Measurements from ENCODE around the gene NDUFV1. TPM values are rescaled to one million over a fixed set of nuclear protein-coding genes. Genes with fewer than 3 reads are reported as not detected.
"Not testable (repeated sequence)": the region's sequence is repeated elsewhere in the genome, so short reads cannot be mapped to it uniquely, and the experiment has no call there.

NDUFV1 gene
- polyA plus RNA-seq, 3 donors, result 71.6 to 174 (median 72.1) TPM

DNA sequence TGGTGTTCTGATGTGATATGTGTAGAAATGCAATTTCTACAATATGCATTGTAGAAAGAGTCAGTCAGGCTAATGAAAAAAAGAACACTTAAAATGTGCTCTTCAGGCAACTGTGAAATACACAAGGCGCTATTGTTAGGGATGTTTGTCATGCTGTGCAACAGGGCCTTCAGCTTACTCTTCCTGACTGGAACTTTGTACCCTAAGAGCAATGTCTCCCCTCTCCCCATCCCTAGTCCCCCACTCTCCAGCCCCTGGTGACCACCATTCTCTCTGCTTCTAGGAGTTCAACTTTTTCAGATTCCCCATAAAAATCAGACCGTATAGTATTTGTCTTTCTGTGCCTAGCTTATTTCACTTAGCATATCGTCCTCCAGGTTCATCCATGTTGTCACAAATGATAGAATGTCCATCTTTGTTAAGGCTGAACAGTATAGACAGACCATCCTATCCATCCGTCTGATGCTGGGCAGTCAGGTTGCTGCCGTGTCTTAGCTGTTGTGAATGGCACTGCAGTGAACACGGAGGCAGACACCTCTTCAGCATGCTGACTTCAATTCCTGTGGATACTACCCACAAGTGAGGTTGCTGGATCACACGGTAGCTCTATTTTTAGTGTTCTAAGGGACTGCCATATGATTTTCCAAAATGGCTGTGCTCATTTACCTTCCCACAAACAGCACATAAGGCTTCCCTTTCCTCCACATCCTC is 10.7 kb downstream of the NDUFV1 start:
- no peak overlapping the region for H3K27ac Mint-ChIP-seq
- 98% methylated on average over 5 of the region's 7 CpGs for WGBS (ENCODE audit: insufficient coverage)
- H3K36me3 Mint-ChIP-seq, result peaks cover 2 to 3% of the 10 kb centered on the region in 2 donors
- H3K4me3 ChIP-seq (replicated peaks in 1 of 3; ENCODE audit: low read depth in 2 of 3, low read length in 3 of 3), result no peak overlapping the region
- H3K4me1 Mint-ChIP-seq, result peaks cover 18% of the 10 kb centered on the region
- H3K9ac ChIP-seq (ENCODE audit: insufficient read depth, low read length, poor library complexity, severe bottlenecking), result no peak overlapping the region
- no peaks in the 10 kb centered on the region for H3K79me2 ChIP-seq (ENCODE audit: insufficient read depth, low read length)
- DNase-seq, result no peak
- H3K9me3 ChIP-seq (replicated peaks in 1 of 2; ENCODE audit: control insufficient read depth in 1 of 2, insufficient read depth in 1 of 2, low read length in 2 of 2), result no peaks in the 10 kb centered on the region
- peaks cover 3 to 4% of the 10 kb centered on the region in 2 donors for H3K36me3 ChIP-seq (replicated peaks in 1 of 2; ENCODE audit: control insufficient read depth in 1 of 2, insufficient read depth in 2 of 2, low read length in 2 of 2)
- peaks cover 21 to 26% (median 25%) of the 10 kb centered on the region in 3 donors for H3K27me3 Mint-ChIP-seq (ENCODE audit: low read depth in 3 of 3)
- peaks cover 0 to 7% (median 2%) of the 10 kb centered on the region in 7 donors for H3K9me3 Mint-ChIP-seq
- H3K27ac ChIP-seq (ENCODE audit: low read depth in 1 of 2, low read length in 2 of 2), result no peak overlapping the region
- H4K20me1 ChIP-seq (ENCODE audit: insufficient read depth, low read length), result no peaks in the 10 kb centered on the region
- H3K27me3 ChIP-seq (ENCODE audit: control insufficient read depth in 2 of 2, insufficient read depth in 2 of 2, low read length in 2 of 2), result peaks cover 0 to 17% of the 10 kb centered on the region in 2 donors
- H2AFZ ChIP-seq (ENCODE audit: insufficient read depth, low read depth, low read length, poor library complexity, severe bottlenecking), result no peak overlapping the region
- intact Hi-C loops (cut with micrococcal nuclease), result no loop called here
- peaks cover 19 to 24% of the 10 kb centered on the region in 2 donors for H3K4me1 ChIP-seq (ENCODE audit: control insufficient read depth in 1 of 2, insufficient read depth in 2 of 2, low read length in 2 of 2)
- TF ChIP-seq, protein P1, sequence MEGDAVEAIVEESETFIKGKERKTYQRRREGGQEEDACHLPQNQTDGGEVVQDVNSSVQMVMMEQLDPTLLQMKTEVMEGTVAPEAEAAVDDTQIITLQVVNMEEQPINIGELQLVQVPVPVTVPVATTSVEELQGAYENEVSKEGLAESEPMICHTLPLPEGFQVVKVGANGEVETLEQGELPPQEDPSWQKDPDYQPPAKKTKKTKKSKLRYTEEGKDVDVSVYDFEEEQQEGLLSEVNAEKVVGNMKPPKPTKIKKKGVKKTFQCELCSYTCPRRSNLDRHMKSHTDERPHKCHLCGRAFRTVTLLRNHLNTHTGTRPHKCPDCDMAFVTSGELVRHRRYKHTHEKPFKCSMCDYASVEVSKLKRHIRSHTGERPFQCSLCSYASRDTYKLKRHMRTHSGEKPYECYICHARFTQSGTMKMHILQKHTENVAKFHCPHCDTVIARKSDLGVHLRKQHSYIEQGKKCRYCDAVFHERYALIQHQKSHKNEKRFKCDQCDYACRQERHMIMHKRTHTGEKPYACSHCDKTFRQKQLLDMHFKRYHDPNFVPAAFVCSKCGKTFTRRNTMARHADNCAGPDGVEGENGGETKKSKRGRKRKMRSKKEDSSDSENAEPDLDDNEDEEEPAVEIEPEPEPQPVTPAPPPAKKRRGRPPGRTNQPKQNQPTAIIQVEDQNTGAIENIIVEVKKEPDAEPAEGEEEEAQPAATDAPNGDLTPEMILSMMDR (IDR thresholded peaks at IDR 0.05), result no peak
- peak overlapping the region in 1 of 2 donors; percentile 35 for H3K4me3 Mint-ChIP-seq
- no peak overlapping the region for H3K4me2 ChIP-seq (replicated peaks; ENCODE audit: extremely low read depth, low read length, poor library complexity, severe bottlenecking)

DNA sequence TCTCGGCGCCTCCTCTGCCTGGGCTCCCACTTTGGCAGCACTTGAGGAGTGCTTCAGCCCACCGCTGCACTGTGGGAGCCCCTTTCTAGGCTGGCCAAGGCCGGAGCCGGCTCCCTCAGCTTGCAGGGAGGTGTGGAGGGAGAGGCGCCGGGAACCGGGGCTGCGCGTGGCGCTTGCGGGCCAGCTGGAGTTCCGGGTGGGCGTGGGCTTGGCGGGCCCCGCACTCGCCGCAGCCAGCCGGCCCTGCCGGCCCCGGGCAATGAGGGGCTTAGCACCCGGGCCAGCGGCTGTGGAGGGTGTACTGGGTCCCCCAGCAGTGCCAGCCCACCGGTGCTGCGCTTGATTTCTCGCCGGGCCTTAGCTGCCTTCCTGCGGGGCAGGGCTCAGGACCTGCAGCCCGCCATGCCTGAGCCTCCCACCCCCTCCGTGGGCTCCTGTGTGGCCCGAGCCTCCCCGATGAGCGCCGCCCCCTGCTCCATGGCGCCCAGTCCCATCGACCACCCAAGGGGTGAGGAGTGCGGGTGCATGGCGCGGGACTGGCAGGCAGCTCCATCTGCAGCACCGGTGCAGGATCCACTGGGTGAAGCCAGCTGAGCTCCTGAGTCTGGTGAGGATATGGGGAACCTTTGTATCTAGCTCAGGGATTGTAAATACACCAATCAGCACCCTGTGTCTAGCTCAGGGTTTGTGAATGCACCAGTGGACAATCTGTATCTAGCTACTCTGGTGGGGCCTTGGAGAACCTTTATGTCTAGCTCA is 12.3 kb downstream of the NDUFV1 start:
- H3K27ac Mint-ChIP-seq; H3K4me3 Mint-ChIP-seq; intact Hi-C loops (cut with micrococcal nuclease); H3K9ac ChIP-seq (ENCODE audit: insufficient read depth, low read length, poor library complexity, severe bottlenecking); H3K9me3 ChIP-seq (replicated peaks in 1 of 2; ENCODE audit: control insufficient read depth in 1 of 2, insufficient read depth in 1 of 2, low read length in 2 of 2); H3K4me3 ChIP-seq (replicated peaks in 1 of 3; ENCODE audit: low read depth in 2 of 3, low read length in 3 of 3); H3K36me3 ChIP-seq (replicated peaks in 1 of 2; ENCODE audit: control insufficient read depth in 1 of 2, insufficient read depth in 2 of 2, low read length in 2 of 2); H3K36me3 Mint-ChIP-seq; H4K20me1 ChIP-seq (ENCODE audit: insufficient read depth, low read length); H3K4me2 ChIP-seq (replicated peaks; ENCODE audit: extremely low read depth, low read length, poor library complexity, severe bottlenecking); H3K79me2 ChIP-seq (ENCODE audit: insufficient read depth, low read length); H3K4me1 Mint-ChIP-seq; H3K27ac ChIP-seq (ENCODE audit: low read depth in 1 of 2, low read length in 2 of 2); H2AFZ ChIP-seq (ENCODE audit: insufficient read depth, low read depth, low read length, poor library complexity, severe bottlenecking); DNase-seq; H3K9me3 Mint-ChIP-seq: not testable (repeated sequence)
- H3K27me3 Mint-ChIP-seq (ENCODE audit: low read depth in 3 of 3), result peaks cover 21 to 28% (median 25%) of the 10 kb centered on the region in 3 donors
- Histone ChIP-seq H3K27me3 (ENCODE audit: control insufficient read depth in 2 of 2, insufficient read depth in 2 of 2, low read length in 2 of 2) (peaks cover 0 to 17% of the 10 kb centered on the region in 2 donors), H3K4me1 (ENCODE audit: control insufficient read depth in 1 of 2, insufficient read depth in 2 of 2, low read length in 2 of 2) (peaks cover 11 to 15% of the 10 kb centered on the region in 2 donors)
- WGBS (ENCODE audit: insufficient coverage), result 97% methylated on average over 30 of the region's 40 CpGs

DNA sequence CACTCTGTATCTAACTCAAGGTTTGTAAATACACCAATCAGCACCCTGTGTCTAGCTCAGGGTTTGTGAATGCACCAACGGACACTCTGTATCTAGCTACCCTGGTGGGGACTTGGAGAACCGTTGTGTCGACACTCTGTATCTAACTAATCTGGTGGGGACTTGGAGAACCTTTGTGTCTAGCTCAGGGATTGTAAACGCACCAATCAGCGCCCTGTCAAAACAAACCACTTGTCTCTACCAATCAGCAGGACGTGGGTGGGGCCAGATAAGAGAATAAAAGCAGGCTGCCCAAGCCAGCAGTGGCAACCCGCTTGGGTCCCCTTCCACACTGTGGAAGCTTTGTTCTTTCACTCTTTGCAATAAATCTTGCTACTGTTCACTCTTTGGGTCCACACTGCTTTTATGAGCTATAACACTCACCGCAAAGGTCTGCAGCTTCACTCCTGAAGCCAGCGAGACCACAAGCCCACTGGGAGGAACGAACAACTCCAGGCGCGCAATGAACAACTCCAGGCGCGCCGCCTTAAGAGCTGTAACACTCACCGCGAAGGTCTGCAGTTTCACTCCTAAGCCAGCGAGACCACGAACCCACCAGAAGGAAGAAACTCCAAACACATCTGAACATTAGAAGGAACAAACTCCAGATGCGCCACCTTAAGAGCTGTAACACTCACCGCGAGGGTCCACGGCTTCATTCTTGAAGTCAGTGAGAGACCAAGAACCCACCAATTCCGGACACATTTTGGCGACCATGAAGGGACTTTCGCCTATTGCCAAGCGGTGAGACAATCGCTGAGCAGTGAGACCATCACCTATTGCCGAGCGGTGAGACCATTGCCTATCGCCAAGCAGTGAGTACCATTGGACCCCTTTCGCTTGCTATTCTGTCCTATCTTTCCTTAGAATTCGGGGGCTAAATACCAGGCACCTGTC is 13.2 kb downstream of the NDUFV1 start:
- not testable (repeated sequence) for H3K36me3 Mint-ChIP-seq; H3K27ac ChIP-seq (ENCODE audit: low read depth in 1 of 2, low read length in 2 of 2); H3K4me3 Mint-ChIP-seq

More for the DNA sequence above, 13.2 kb downstream of the NDUFV1 start:
- H3K27me3 ChIP-seq (ENCODE audit: control insufficient read depth in 2 of 2, insufficient read depth in 2 of 2, low read length in 2 of 2), result peaks cover 0 to 17% of the 10 kb centered on the region in 2 donors
- H3K4me3 ChIP-seq (replicated peaks in 1 of 3; ENCODE audit: low read depth in 2 of 3, low read length in 3 of 3); H3K79me2 ChIP-seq (ENCODE audit: insufficient read depth, low read length); H3K4me1 Mint-ChIP-seq; H3K9me3 Mint-ChIP-seq; H3K36me3 ChIP-seq (replicated peaks in 1 of 2; ENCODE audit: control insufficient read depth in 1 of 2, insufficient read depth in 2 of 2, low read length in 2 of 2); H3K9me3 ChIP-seq (replicated peaks in 1 of 2; ENCODE audit: control insufficient read depth in 1 of 2, insufficient read depth in 1 of 2, low read length in 2 of 2); DNase-seq; H2AFZ ChIP-seq (ENCODE audit: insufficient read depth, low read depth, low read length, poor library complexity, severe bottlenecking); H3K4me2 ChIP-seq (replicated peaks; ENCODE audit: extremely low read depth, low read length, poor library complexity, severe bottlenecking); H3K9ac ChIP-seq (ENCODE audit: insufficient read depth, low read length, poor library complexity, severe bottlenecking); H3K4me1 ChIP-seq (ENCODE audit: control insufficient read depth in 1 of 2, insufficient read depth in 2 of 2, low read length in 2 of 2); H4K20me1 ChIP-seq (ENCODE audit: insufficient read depth, low read length): not testable (repeated sequence)
- intact Hi-C loops (cut with micrococcal nuclease), result loop anchor here in 1 of 2 donors (10.0 kb wide), 1 partner anchor 95 kb away; no protein-coding TSS in a partner anchor
- Mint-ChIP-seq H3K27me3 (ENCODE audit: low read depth in 3 of 3) (peaks cover 22 to 28% (median 25%) of the 10 kb centered on the region in 3 donors), H3K27ac (peak overlapping the region in 1 of 7 donors; percentile 64)
- whole genome bisulfite sequencing (ENCODE audit: insufficient coverage), result 86% methylated on average over 28 of the region's 33 CpGs
